Measurements from ENCODE around the gene RNF17.

Gene RNF17

DNA sequence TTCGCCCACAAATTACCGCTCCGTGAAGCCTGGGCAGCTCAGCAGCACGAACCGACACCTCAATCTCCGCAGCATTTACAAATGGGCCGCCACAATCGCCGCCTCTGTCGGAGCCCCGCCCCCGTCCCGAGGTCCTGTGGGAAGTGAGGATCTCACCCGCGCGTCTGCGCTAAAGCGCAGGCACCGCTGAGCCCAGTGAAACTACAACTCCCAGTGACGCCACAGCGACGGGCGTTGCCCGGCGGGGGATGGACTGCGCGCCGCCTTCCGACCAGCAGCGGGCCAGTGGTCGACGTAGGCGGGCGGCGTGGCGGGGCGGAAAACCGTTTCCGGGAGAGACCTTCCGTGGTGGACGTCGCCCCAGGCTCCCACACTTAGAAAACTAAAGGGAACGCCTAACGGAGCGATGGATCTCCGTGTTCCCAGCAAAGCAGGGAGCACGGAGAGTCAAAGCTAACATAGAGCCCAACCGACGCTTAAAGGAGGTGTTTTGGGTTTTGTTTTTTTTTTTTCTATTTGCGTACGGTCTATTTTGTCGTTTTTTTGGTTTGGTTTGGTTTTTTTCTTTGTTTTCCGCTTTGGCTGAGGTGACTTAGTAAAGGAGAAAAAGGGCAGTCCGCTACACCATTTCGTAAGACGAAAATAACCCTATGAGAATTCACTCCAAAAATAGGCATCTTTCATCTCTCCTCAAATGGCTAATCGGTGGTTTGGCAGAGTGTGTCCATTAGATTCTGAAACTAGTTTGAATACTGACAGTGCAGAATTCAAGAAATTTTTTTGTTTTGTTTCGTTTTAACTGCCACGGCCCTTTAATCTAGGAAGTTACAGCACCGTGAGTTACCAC, 159.0 kb downstream of the RNF17 start:
- peak overlapping the region; percentile 82 for H3K4me3 ChIP-seq (ENCODE audit: low read length)
- peak; percentile 92 for DNase-seq (ENCODE audit: low read depth)
- TF ChIP-seq CTCF (conservative IDR thresholded peaks at IDR 0.05; ENCODE audit: low read depth, low read length): no peak

- no peak overlapping the region for H3K4me3 ChIP-seq (ENCODE audit: low read length)
- DNase-seq (ENCODE audit: low read depth): no peak
- TF ChIP-seq CTCF (conservative IDR thresholded peaks at IDR 0.05; ENCODE audit: low read depth, low read length): no peak
Measured at GRCh38 chr13:24925318-24926231, 161.6 kb downstream of the RNF17 start.

GRCh38 chr13:24927810-24928404, 163.9 kb downstream of the RNF17 start:
- no peak overlapping the region for H3K4me3 ChIP-seq (ENCODE audit: low read length)
- TF ChIP-seq CTCF (conservative IDR thresholded peaks at IDR 0.05; ENCODE audit: low read depth, low read length): no peak
- DNase-seq (ENCODE audit: low read depth): no peak

DNA sequence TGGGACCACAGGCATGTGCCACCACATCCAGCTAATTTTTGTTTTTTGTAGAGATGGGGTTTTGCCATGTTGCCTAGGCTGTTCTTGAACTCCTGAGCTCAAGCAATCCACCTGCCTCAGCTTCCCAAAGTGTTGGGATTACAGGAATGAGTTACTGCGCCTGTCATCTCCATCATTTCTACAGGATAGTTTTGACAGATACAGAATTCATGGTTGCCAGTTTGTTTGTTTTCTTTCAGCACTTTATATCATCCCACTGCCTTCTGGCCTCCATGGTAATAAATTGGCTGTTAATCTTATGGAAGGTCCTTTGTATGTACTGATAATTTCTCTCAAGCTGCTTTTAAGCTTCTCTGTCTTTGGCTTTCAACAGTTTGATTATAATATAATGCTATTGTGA, 165.2 kb downstream of the RNF17 start:
- no peak for TF ChIP-seq CTCF (conservative IDR thresholded peaks at IDR 0.05; ENCODE audit: low read depth, low read length)
- H3K4me3 ChIP-seq (ENCODE audit: low read length): no peak overlapping the region
- DNase-seq (ENCODE audit: low read depth): no peak
